GM23338 (cell line): ENCODE results near the gene NTN1. TPM values are rescaled to one million over a fixed set of nuclear protein-coding genes. Genes with fewer than 3 reads are reported as not detected.

Experiments
- ATAC-seq: fragments of 200-7000 bp; cut with Tn5 transposase; 3 replicates; pipeline ENCODE4 v1.9.1; 2020
- DNase-seq: peaks from one replicate; pipeline ENCODE4 v3.0.0-alpha.2; 2015; ENCODE audit warnings: low spot score
- H2AFZ ChIP-seq: fragments of 200-600 bp; sonication (generic); 2 replicates; pipeline ENCODE4 v1.8.0; 2016; ENCODE audit warnings: antibody characterized with exemption, mild to moderate bottlenecking, moderate library complexity
- H3F3A ChIP-seq: fragments of 200-600 bp; sonication (generic); replicated peaks from 2 replicates; pipeline ENCODE4 v1.8.0; 2017; ENCODE audit warnings: antibody characterized with exemption, mixed run types, low read depth
- H3K27ac ChIP-seq: fragments of 200-600 bp; sonication (generic); 2 replicates; pipeline ENCODE4 v1.6.1; 2016; ENCODE audit warnings: low read depth
- H3K27me3 ChIP-seq: fragments of 200-600 bp; sonication (generic); 2 replicates; pipeline ENCODE4 v1.8.0; 2016; ENCODE audit warnings: mild to moderate bottlenecking, mixed run types, moderate library complexity; ENCODE audit not compliant: insufficient read depth
- H3K36me3 ChIP-seq: fragments of 200-600 bp; sonication (generic); 2 replicates; pipeline ENCODE4 v1.8.0; 2016; ENCODE audit warnings: mild to moderate bottlenecking; ENCODE audit not compliant: insufficient read depth
- H3K4me1 ChIP-seq: fragments of 200-600 bp; sonication (generic); 2 replicates; pipeline ENCODE4 v1.8.0; 2016; ENCODE audit warnings: mild to moderate bottlenecking, moderate library complexity; ENCODE audit not compliant: insufficient read depth
- H3K4me2 ChIP-seq: fragments of 200-600 bp; sonication (generic); 2 replicates; pipeline ENCODE4 v1.7.1; 2017; ENCODE audit warnings: mixed run types
- H3K4me3 ChIP-seq: fragments of 200-600 bp; sonication (generic); 2 replicates; pipeline ENCODE4 v1.6.1; 2016; ENCODE audit warnings: mixed run types
- H3K79me2 ChIP-seq: fragments of 200-600 bp; sonication (generic); replicated peaks from 2 replicates; pipeline ENCODE4 v1.8.0; 2017; ENCODE audit warnings: mild to moderate bottlenecking; ENCODE audit not compliant: insufficient read depth
- H3K9me2 ChIP-seq: fragments of 200-600 bp; sonication (generic); 2 replicates; pipeline ENCODE4 v1.8.0; 2017; ENCODE audit not compliant: insufficient read depth
- H4K20me1 ChIP-seq: fragments of 200-600 bp; sonication (generic); replicated peaks from 2 replicates; pipeline ENCODE4 v1.8.0; 2017; ENCODE audit warnings: mild to moderate bottlenecking; ENCODE audit not compliant: insufficient read depth
- H3K27ac Mint-ChIP-seq: 2 replicates; pipeline ENCODE4 v1.8.0; 2020; ENCODE audit warnings: inconsistent platforms, mild to moderate bottlenecking, moderate library complexity, mixed read lengths
- H3K27me3 Mint-ChIP-seq: 3 replicates; pipeline ENCODE4 v1.8.0; 2022; ENCODE audit warnings: low read depth, mild to moderate bottlenecking, moderate library complexity, mixed read lengths, inconsistent platforms; ENCODE audit not compliant: insufficient read depth, poor library complexity
- H3K36me3 Mint-ChIP-seq: 3 replicates; pipeline ENCODE4 v1.8.0; 2021; ENCODE audit warnings: low read depth, mild to moderate bottlenecking, inconsistent platforms, moderate library complexity, mixed read lengths
- H3K4me1 Mint-ChIP-seq: 3 replicates; pipeline ENCODE4 v1.8.0; 2020; ENCODE audit warnings: mild to moderate bottlenecking, inconsistent platforms, mixed read lengths
- H3K4me3 Mint-ChIP-seq: 3 replicates; pipeline ENCODE4 v1.8.0; 2021; ENCODE audit warnings: moderate library complexity, mild to moderate bottlenecking, inconsistent platforms, mixed read lengths
- H3K9me3 Mint-ChIP-seq: 3 replicates; pipeline ENCODE4 v1.8.0; 2020; ENCODE audit warnings: moderate library complexity, mild to moderate bottlenecking, inconsistent platforms, mixed read lengths
- CREB1 ChIP-seq: fragments of 250-450 bp; sonication (Bioruptor Pico); IDR thresholded peaks from 2 replicates; pipeline ENCODE4 v1.5.0; 2020; ENCODE audit warnings: low read depth, mild to moderate bottlenecking, moderate library complexity
- EZH2 ChIP-seq: fragments of 200-600 bp; sonication (generic); IDR thresholded peaks from one replicate; pipeline ENCODE4 v1.8.0; 2017; ENCODE audit warnings: antibody characterized with exemption, mild to moderate bottlenecking, low read depth; ENCODE audit not compliant: unreplicated experiment
- EZH2phosphoT487 ChIP-seq: fragments of 200-600 bp; sonication (generic); IDR thresholded peaks from one replicate; pipeline ENCODE4 v1.8.1; 2018; ENCODE audit warnings: antibody characterized with exemption; ENCODE audit not compliant: unreplicated experiment
- JUNB ChIP-seq: IDR thresholded peaks from one replicate; pipeline ENCODE4 v1.6.1; 2016; ENCODE audit warnings: antibody characterized with exemption; ENCODE audit not compliant: unreplicated experiment
- NANOG ChIP-seq: IDR thresholded peaks from 2 replicates; pipeline ENCODE4 v1.6.1; 2016; ENCODE audit warnings: antibody characterized with exemption, borderline replicate concordance
- POLR2AphosphoS5 ChIP-seq: IDR thresholded peaks from 2 replicates; pipeline ENCODE4 v1.6.1; 2016; ENCODE audit warnings: antibody characterized with exemption, low read depth
- STAT1 ChIP-seq: IDR thresholded peaks from one replicate; pipeline ENCODE4 v1.6.1; 2016; ENCODE audit warnings: antibody characterized with exemption; ENCODE audit not compliant: unreplicated experiment
- ZNF114 ChIP-seq: fragments of 250-450 bp; sonication (Bioruptor Pico); IDR thresholded peaks from 2 replicates; pipeline ENCODE4 v1.5.0; 2020; ENCODE audit warnings: mild to moderate bottlenecking, moderate library complexity
- ZNF331 ChIP-seq: fragments of 250-450 bp; sonication (Bioruptor Pico); IDR thresholded peaks from 2 replicates; pipeline ENCODE4 v1.5.0; 2020; ENCODE audit warnings: low read depth, mild to moderate bottlenecking, moderate library complexity
- polyA plus RNA-seq: library from polyadenylated mRNA; unstranded; fragments of >200 nt; fragmentation: Nextera tagmentation; extraction: Ambion mirVana; gene quantifications from 2 replicates; pipeline ENCODE4 v1.2.1, GENCODE V29; 2016
- total RNA-seq: library from RNA; depleted of rRNA; stranded (reverse); fragments of >200 nt; shearing (Covaris generic); gene quantifications from 2 replicates; pipeline ENCODE4 v1.2.3, GENCODE V29; 2014
- TF ChIP-seq, protein P1 (sequence below): IDR thresholded peaks from 2 replicates; pipeline ENCODE4 v1.6.1; 2016; ENCODE audit warnings: antibody characterized with exemption
- TF ChIP-seq, protein P2 (sequence below): fragments of 250-450 bp; sonication (Bioruptor Pico); IDR thresholded peaks from 2 replicates; pipeline ENCODE4 v1.5.0; 2020; ENCODE audit warnings: mild to moderate bottlenecking, moderate library complexity
- TF ChIP-seq, protein P3 (sequence below), 2 experiments: fragments of 200-600 bp in 1 of 2; sonication (generic) in 1 of 2; conservative IDR thresholded peaks; 2 replicates each; pipeline versions ENCODE4 v1.5.1 to v1.6.1; 2016 to 2017; ENCODE audit warnings: antibody characterized with exemption in 2 of 2, low read depth in 2 of 2, mild to moderate bottlenecking in 2 of 2, moderate library complexity in 1 of 2
- TF ChIP-seq, protein P4 (sequence below): IDR thresholded peaks from one replicate; pipeline ENCODE4 v1.6.1; 2018; ENCODE audit warnings: antibody characterized with exemption; ENCODE audit not compliant: unreplicated experiment

Gene NTN1
- total and polyA plus RNA-seq, 2 experiments from 2014 or later: 0.57 to 2.6 TPM

DNA sequence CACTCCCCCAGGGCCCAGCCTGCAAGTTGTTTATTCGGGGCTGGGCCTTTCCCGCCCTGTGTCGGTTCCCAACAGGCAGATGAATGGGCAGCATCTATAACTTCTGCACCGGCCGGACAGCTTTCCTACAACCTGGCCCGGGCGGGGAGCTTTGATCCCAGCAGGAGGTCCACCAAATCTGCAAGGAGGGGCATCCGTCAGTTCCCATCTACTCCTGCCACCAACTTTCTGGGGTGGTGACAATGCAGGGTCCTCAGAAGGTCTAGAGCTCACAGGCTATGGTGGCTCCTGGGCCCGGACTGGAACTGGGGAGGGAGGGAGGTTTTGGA lies 211.9 kb downstream of the NTN1 start:
- no peak overlapping the region for H3K27ac ChIP-seq
- no peaks in the 10 kb centered on the region for H3K9me3 Mint-ChIP-seq
- H4K20me1 ChIP-seq: no peaks in the 10 kb centered on the region
- DNase-seq: no peak
- H3K4me1 Mint-ChIP-seq: no peaks in the 10 kb centered on the region; the same call in 2 of the 3 replicates
- H3K27ac Mint-ChIP-seq: no peak overlapping the region
- no peaks in the 10 kb centered on the region for H3K4me1 ChIP-seq
- H3K36me3 Mint-ChIP-seq: no peaks in the 10 kb centered on the region
- H3F3A ChIP-seq: no peaks in the 10 kb centered on the region
- TF ChIP-seq EZH2 (no peak), POLR2AphosphoS5 (no peak), EZH2phosphoT487 (no peak), JUNB (no peak), ZNF114 (no peak), CREB1 (CRISPR knock-in tag) (no peak), ZNF331 (CRISPR knock-in tag) (no peak), NANOG (no peak), STAT1 (no peak)
- TF ChIP-seq, protein P1, sequence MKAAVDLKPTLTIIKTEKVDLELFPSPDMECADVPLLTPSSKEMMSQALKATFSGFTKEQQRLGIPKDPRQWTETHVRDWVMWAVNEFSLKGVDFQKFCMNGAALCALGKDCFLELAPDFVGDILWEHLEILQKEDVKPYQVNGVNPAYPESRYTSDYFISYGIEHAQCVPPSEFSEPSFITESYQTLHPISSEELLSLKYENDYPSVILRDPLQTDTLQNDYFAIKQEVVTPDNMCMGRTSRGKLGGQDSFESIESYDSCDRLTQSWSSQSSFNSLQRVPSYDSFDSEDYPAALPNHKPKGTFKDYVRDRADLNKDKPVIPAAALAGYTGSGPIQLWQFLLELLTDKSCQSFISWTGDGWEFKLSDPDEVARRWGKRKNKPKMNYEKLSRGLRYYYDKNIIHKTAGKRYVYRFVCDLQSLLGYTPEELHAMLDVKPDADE: no peak
- TF ChIP-seq, protein P2, sequence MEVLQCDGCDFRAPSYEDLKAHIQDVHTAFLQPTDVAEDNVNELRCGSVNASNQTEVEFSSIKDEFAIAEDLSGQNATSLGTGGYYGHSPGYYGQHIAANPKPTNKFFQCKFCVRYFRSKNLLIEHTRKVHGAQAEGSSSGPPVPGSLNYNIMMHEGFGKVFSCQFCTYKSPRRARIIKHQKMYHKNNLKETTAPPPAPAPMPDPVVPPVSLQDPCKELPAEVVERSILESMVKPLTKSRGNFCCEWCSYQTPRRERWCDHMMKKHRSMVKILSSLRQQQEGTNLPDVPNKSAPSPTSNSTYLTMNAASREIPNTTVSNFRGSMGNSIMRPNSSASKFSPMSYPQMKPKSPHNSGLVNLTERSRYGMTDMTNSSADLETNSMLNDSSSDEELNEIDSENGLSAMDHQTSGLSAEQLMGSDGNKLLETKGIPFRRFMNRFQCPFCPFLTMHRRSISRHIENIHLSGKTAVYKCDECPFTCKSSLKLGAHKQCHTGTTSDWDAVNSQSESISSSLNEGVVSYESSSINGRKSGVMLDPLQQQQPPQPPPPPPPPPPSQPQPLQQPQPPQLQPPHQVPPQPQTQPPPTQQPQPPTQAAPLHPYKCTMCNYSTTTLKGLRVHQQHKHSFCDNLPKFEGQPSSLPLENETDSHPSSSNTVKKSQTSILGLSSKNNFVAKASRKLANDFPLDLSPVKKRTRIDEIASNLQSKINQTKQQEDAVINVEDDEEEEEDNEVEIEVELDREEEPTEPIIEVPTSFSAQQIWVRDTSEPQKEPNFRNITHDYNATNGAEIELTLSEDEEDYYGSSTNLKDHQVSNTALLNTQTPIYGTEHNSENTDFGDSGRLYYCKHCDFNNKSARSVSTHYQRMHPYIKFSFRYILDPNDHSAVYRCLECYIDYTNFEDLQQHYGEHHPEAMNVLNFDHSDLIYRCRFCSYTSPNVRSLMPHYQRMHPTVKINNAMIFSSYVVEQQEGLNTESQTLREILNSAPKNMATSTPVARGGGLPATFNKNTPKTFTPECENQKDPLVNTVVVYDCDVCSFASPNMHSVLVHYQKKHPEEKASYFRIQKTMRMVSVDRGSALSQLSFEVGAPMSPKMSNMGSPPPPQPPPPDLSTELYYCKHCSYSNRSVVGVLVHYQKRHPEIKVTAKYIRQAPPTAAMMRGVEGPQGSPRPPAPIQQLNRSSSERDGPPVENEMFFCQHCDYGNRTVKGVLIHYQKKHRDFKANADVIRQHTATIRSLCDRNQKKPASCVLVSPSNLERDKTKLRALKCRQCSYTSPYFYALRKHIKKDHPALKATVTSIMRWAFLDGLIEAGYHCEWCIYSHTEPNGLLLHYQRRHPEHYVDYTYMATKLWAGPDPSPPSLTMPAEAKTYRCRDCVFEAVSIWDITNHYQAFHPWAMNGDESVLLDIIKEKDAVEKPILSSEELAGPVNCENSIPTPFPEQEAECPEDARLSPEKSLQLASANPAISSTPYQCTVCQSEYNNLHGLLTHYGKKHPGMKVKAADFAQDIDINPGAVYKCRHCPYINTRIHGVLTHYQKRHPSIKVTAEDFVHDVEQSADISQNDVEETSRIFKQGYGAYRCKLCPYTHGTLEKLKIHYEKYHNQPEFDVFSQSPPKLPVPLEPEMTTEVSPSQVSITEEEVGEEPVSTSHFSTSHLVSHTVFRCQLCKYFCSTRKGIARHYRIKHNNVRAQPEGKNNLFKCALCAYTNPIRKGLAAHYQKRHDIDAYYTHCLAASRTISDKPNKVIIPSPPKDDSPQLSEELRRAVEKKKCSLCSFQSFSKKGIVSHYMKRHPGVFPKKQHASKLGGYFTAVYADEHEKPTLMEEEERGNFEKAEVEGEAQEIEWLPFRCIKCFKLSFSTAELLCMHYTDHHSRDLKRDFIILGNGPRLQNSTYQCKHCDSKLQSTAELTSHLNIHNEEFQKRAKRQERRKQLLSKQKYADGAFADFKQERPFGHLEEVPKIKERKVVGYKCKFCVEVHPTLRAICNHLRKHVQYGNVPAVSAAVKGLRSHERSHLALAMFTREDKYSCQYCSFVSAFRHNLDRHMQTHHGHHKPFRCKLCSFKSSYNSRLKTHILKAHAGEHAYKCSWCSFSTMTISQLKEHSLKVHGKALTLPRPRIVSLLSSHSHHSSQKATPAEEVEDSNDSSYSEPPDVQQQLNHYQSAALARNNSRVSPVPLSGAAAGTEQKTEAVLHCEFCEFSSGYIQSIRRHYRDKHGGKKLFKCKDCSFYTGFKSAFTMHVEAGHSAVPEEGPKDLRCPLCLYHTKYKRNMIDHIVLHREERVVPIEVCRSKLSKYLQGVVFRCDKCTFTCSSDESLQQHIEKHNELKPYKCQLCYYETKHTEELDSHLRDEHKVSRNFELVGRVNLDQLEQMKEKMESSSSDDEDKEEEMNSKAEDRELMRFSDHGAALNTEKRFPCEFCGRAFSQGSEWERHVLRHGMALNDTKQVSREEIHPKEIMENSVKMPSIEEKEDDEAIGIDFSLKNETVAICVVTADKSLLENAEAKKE (CRISPR knock-in tag): no peak
- TF ChIP-seq, protein P3, sequence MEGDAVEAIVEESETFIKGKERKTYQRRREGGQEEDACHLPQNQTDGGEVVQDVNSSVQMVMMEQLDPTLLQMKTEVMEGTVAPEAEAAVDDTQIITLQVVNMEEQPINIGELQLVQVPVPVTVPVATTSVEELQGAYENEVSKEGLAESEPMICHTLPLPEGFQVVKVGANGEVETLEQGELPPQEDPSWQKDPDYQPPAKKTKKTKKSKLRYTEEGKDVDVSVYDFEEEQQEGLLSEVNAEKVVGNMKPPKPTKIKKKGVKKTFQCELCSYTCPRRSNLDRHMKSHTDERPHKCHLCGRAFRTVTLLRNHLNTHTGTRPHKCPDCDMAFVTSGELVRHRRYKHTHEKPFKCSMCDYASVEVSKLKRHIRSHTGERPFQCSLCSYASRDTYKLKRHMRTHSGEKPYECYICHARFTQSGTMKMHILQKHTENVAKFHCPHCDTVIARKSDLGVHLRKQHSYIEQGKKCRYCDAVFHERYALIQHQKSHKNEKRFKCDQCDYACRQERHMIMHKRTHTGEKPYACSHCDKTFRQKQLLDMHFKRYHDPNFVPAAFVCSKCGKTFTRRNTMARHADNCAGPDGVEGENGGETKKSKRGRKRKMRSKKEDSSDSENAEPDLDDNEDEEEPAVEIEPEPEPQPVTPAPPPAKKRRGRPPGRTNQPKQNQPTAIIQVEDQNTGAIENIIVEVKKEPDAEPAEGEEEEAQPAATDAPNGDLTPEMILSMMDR (conservative IDR thresholded peaks at IDR 0.05; ENCODE audit: low read depth in 2 of 2): no peak
- TF ChIP-seq, protein P4, sequence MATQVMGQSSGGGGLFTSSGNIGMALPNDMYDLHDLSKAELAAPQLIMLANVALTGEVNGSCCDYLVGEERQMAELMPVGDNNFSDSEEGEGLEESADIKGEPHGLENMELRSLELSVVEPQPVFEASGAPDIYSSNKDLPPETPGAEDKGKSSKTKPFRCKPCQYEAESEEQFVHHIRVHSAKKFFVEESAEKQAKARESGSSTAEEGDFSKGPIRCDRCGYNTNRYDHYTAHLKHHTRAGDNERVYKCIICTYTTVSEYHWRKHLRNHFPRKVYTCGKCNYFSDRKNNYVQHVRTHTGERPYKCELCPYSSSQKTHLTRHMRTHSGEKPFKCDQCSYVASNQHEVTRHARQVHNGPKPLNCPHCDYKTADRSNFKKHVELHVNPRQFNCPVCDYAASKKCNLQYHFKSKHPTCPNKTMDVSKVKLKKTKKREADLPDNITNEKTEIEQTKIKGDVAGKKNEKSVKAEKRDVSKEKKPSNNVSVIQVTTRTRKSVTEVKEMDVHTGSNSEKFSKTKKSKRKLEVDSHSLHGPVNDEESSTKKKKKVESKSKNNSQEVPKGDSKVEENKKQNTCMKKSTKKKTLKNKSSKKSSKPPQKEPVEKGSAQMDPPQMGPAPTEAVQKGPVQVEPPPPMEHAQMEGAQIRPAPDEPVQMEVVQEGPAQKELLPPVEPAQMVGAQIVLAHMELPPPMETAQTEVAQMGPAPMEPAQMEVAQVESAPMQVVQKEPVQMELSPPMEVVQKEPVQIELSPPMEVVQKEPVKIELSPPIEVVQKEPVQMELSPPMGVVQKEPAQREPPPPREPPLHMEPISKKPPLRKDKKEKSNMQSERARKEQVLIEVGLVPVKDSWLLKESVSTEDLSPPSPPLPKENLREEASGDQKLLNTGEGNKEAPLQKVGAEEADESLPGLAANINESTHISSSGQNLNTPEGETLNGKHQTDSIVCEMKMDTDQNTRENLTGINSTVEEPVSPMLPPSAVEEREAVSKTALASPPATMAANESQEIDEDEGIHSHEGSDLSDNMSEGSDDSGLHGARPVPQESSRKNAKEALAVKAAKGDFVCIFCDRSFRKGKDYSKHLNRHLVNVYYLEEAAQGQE: no peak
- H3K27me3 Mint-ChIP-seq: peaks cover 7% of the 10 kb centered on the region
- H3K27me3 ChIP-seq: no peaks in the 10 kb centered on the region; the same call in 1 of the 2 replicates
- H3K4me3 Mint-ChIP-seq: no peak overlapping the region
- no peak overlapping the region for H2AFZ ChIP-seq
- no peak overlapping the region for H3K4me3 ChIP-seq
- H3K9me2 ChIP-seq: no peaks in the 10 kb centered on the region
- no peaks in the 10 kb centered on the region for H3K79me2 ChIP-seq
- no peak for ATAC-seq
- no peak overlapping the region for H3K4me2 ChIP-seq
- H3K36me3 ChIP-seq: no peaks in the 10 kb centered on the region
